Thyroid gland (tissue), 4 donors: Measurements from ENCODE around the gene C4orf17. TPM values are rescaled to one million over a fixed set of nuclear protein-coding genes. Genes with fewer than 3 reads are reported as not detected.

ENCODE experiments used
- DNase-seq, 2 donors: peaks; one replicate each; pipeline ENCODE4 v3.0.0-alpha.2; 2019
- H3K27ac ChIP-seq, 3 donors: fragments of 200-600 bp; sonication (generic); 1 replicate in 2 of 3; 2 replicates in 1 of 3; pipeline ENCODE4 v1.5.1; 2016 to 2019; ENCODE audit warnings: mild to moderate bottlenecking in 1 of 3, moderate library complexity in 1 of 3
- H3K27me3 ChIP-seq: fragments of 200-600 bp; sonication (generic); one replicate; pipeline ENCODE4 v1.5.1; 2019
- H3K36me3 ChIP-seq, 2 donors: fragments of 200-600 bp; sonication (generic); one replicate each; pipeline ENCODE4 v1.5.1; 2016 to 2019
- H3K4me1 ChIP-seq, 2 donors: fragments of 200-600 bp; sonication (generic); one replicate each; pipeline ENCODE4 v1.5.1; 2017 to 2019
- H3K4me3 ChIP-seq, 3 donors: fragments of 200-600 bp; sonication (generic); replicated peaks in 1 of 3; 1 replicate in 2 of 3; 2 replicates in 1 of 3; pipeline ENCODE4 v1.5.1; 2016; ENCODE audit warnings: mild to moderate bottlenecking in 1 of 3
- H3K9me3 ChIP-seq: fragments of 200-600 bp; sonication (generic); one replicate; pipeline ENCODE4 v1.5.1; 2017
- POLR2A ChIP-seq, 2 donors: fragments of 450-650 bp; IDR thresholded peaks; one replicate each; pipeline ENCODE4 v1.6.1; 2017; ENCODE audit warnings: antibody characterized with exemption in 2 of 2, mild to moderate bottlenecking in 2 of 2, moderate library complexity in 1 of 2
- WGBS, 2 donors: methylation state at CpG; one replicate each; pipeline ENCODE4 v1.1.5; 2017; 5-methylcytosine and 5-hydroxymethylcytosine counted together
- intact Hi-C: fragments of 100-400 bp; cut with DNase I; formaldehyde crosslinking; loops from one replicate; pipeline ENCODE4 v1.15.1; 2023
- total RNA-seq, 4 donors: library from RNA; depleted of rRNA; stranded (reverse); fragments of >200 nt; gene quantifications; one replicate each; pipeline ENCODE4 v1.2.3, GENCODE V29; 2016
- TF ChIP-seq, protein P1 (sequence below), 6 experiments: fragments of 200-600 bp in 3 of 6; fragments of 450-650 bp in 3 of 6; sonication (generic) in 3 of 6; IDR thresholded peaks; one replicate each; pipeline ENCODE4 v1.5.1; 2016 to 2019; ENCODE audit warnings: antibody characterized with exemption in 6 of 6, mild to moderate bottlenecking in 2 of 6, inconsistent platforms in 1 of 6, moderate library complexity in 1 of 6

C4orf17 gene
- total RNA-seq, result not detected

DNA sequence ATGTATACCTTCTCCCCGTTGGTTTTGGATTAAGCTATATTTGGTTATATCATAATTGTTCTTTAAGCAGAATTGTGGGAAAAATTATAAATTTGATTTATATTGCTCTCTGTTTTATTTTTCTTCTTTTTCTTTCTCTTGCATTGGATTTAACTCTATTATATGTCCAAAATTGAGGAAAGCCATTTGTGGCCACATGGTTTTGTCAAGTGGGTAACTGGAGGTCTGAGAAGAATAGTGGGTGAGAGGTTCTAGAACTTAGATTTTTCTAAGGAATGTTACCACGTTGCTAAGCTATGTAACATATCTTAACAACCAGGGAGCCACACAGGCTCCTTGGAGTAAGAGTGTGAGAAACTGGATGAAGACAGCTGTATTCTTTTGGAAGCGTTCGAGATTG, at the start of gene C4orf17:
TSS of gene C4orf17 (plus strand) at position 301 of the 400 bp plus-strand sequence. CDS start 2,061 bp downstream, outside the sequence.
- Histone ChIP-seq H3K9me3 (no peaks in the 10 kb centered on the region), H3K4me1 (no peaks in the 10 kb centered on the region), H3K4me3 (no peak within 1 kb of the TSS), H3K27me3 (no peaks in the 10 kb centered on the region), H3K36me3 (no peaks in the 10 kb centered on the region), H3K27ac (no peak within 1 kb of the TSS)
- 75 to 77% methylated on average over 4 of the region's 4 CpGs for WGBS, 2 donors
- no peak for TF ChIP-seq POLR2A (IDR thresholded peaks at IDR 0.05)
- TF ChIP-seq, protein P1, sequence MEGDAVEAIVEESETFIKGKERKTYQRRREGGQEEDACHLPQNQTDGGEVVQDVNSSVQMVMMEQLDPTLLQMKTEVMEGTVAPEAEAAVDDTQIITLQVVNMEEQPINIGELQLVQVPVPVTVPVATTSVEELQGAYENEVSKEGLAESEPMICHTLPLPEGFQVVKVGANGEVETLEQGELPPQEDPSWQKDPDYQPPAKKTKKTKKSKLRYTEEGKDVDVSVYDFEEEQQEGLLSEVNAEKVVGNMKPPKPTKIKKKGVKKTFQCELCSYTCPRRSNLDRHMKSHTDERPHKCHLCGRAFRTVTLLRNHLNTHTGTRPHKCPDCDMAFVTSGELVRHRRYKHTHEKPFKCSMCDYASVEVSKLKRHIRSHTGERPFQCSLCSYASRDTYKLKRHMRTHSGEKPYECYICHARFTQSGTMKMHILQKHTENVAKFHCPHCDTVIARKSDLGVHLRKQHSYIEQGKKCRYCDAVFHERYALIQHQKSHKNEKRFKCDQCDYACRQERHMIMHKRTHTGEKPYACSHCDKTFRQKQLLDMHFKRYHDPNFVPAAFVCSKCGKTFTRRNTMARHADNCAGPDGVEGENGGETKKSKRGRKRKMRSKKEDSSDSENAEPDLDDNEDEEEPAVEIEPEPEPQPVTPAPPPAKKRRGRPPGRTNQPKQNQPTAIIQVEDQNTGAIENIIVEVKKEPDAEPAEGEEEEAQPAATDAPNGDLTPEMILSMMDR (IDR thresholded peaks at IDR 0.05), result no peak
- intact Hi-C loops, result no loop called here
- no peak for DNase-seq

- Histone ChIP-seq H3K36me3 (no peaks in the 10 kb centered on the region), H3K27me3 (no peaks in the 10 kb centered on the region), H3K27ac (no peak overlapping the region), H3K9me3 (no peaks in the 10 kb centered on the region), H3K4me1 (no peaks in the 10 kb centered on the region), H3K4me3 (no peak overlapping the region)
- WGBS, 2 donors, result 58 to 77% methylated on average over 4 of the region's 4 CpGs
- intact Hi-C loops, result loop anchor here (10.0 kb wide), 1 partner anchor 347 kb away; no protein-coding TSS in a partner anchor
- TF ChIP-seq, protein P1 (IDR thresholded peaks at IDR 0.05), result no peak
- no peak for TF ChIP-seq POLR2A (IDR thresholded peaks at IDR 0.05)
- no peak for DNase-seq
Observed at GRCh38 chr4:99461623-99462401, 49.0 kb upstream of the C4orf17 start.

DNA sequence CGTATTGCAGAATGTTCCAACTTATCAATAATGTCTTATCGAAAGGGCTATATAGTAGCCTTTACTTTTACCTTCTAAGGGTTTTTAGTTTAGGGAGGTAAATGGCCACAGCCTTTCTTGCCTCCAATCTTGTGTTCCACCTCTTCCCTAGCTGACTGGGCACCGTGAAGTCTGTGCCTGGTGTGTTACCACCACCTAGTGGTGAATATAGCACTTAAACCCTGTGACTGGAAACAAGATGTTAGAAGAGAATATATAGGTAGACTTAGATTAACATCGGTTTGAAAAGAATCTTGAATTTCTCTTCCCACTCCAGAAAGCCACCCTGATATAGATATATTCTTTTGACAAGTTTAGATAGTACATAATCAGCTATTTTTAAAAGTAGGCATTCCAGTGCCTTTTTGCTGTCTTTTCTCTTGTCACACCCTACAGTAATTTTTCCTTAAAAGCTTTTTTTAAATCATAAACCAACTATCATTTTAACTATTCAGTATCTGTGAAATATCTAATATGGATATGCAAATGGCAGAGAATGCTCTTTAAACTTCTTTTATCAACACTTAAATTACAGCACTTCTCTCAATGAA, 47.9 kb upstream of the C4orf17 start:
- 31 to 35% methylated on average over 4 of the region's 4 CpGs for WGBS, 2 donors
- intact Hi-C loops, result loop anchor here (10.0 kb wide), 1 partner anchor 348 kb away; no protein-coding TSS in a partner anchor
- no peak for TF ChIP-seq POLR2A (IDR thresholded peaks at IDR 0.05)
- TF ChIP-seq, protein P1 (IDR thresholded peaks at IDR 0.05), result peak; percentile 41 to 91 (median 82)

GRCh38 chr4:99463566-99463965, 47.3 kb upstream of the C4orf17 start:
- 75 to 89% methylated on average over 2 of the region's 2 CpGs for WGBS, 2 donors
- no peak for DNase-seq
- Histone ChIP-seq H3K27me3 (no peaks in the 10 kb centered on the region), H3K9me3 (no peaks in the 10 kb centered on the region), H3K4me3 (no peak overlapping the region), H3K27ac (no peak overlapping the region), H3K4me1 (no peaks in the 10 kb centered on the region), H3K36me3 (no peaks in the 10 kb centered on the region)
- intact Hi-C loops, result loop anchor here (10.0 kb wide), 1 partner anchor 349 kb away; no protein-coding TSS in a partner anchor
- TF ChIP-seq, protein P1 (IDR thresholded peaks at IDR 0.05), result no peak
- TF ChIP-seq POLR2A (IDR thresholded peaks at IDR 0.05), result no peak

More for the DNA sequence above, 47.9 kb upstream of the C4orf17 start:
- no peaks in the 10 kb centered on the region for H3K36me3 ChIP-seq
- H3K27ac ChIP-seq, result no peak overlapping the region
- no peaks in the 10 kb centered on the region for H3K27me3 ChIP-seq
- no peaks in the 10 kb centered on the region for H3K9me3 ChIP-seq
- no peak overlapping the region for H3K4me3 ChIP-seq
- DNase-seq, result peak; percentile 57 to 68
- no peaks in the 10 kb centered on the region for H3K4me1 ChIP-seq

DNA sequence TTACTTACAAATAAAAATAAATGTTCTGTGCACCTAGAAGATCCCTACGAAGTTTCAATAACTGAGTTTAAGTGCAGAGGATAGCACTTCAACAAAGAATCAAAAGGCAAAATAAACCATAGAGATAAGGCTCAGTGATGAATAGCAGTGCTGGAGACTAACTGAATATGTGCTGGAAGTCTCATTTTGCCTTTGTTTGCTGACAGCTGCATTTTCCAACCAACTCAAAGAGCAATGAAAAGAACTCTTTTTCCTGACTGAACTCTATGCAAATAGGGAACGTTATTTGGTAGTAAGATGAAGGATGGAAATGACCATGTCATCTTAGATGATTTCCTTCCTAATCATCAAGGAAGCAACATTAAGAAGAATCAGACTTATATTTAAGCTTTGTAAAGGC, 42.9 kb upstream of the C4orf17 start:
- Histone ChIP-seq H3K4me3 (no peak overlapping the region), H3K4me1 (no peaks in the 10 kb centered on the region), H3K27ac (no peak overlapping the region), H3K9me3 (no peaks in the 10 kb centered on the region), H3K36me3 (no peaks in the 10 kb centered on the region), H3K27me3 (no peaks in the 10 kb centered on the region)
- 58 to 65% methylated on average over 2 of the region's 2 CpGs for WGBS, 2 donors
- intact Hi-C loops, result loop anchor here (10.0 kb wide), 1 partner anchor 353 kb away; no protein-coding TSS in a partner anchor
- TF ChIP-seq, protein P1 (IDR thresholded peaks at IDR 0.05), result no peak
- no peak for TF ChIP-seq POLR2A (IDR thresholded peaks at IDR 0.05)
- no peak for DNase-seq
